Body of pancreas (tissue), 4 donors: ENCODE measurements around the gene C3orf85. TPM values are rescaled to one million over a fixed set of nuclear protein-coding genes. Genes with fewer than 3 reads are reported as not detected.

Experiments used
- ATAC-seq: fragments of 150-250 bp; one replicate; pipeline ENCODE4 v1.9.1; 2016
- DNase-seq, 4 donors: peaks; one replicate each; pipeline ENCODE4 v3.0.0-alpha.2; 2019
- H3K27ac ChIP-seq, 4 donors: fragments of 200-600 bp; sonication (generic); 1 replicate in 3 of 4; 2 replicates in 1 of 4; pipeline versions ENCODE4 v1.5.1 to v1.6.1; 2016 to 2019; ENCODE audit warnings: mild to moderate bottlenecking in 1 of 4, mixed read lengths in 1 of 4, moderate library complexity in 1 of 4
- H3K27me3 ChIP-seq, 2 donors: fragments of 200-600 bp; sonication (generic); one replicate each; pipeline ENCODE4 v1.6.0; 2016; ENCODE audit warnings: mild to moderate bottlenecking in 1 of 2
- H3K36me3 ChIP-seq, 2 donors: fragments of 200-600 bp; sonication (generic); replicated peaks in 1 of 2; 2 replicates each; pipeline ENCODE4 v1.5.1; 2016; ENCODE audit warnings: low read depth in 2 of 2; ENCODE audit not compliant: insufficient read depth in 1 of 2
- H3K4me1 ChIP-seq: fragments of 200-600 bp; sonication (generic); one replicate; pipeline ENCODE4 v1.6.0; 2016
- H3K4me3 ChIP-seq, 2 donors: fragments of 200-600 bp; sonication (generic); 1 replicate in 1 of 2; 2 replicates in 1 of 2; pipeline ENCODE4 v1.5.1; 2016 to 2019
- H3K9me3 ChIP-seq, 3 donors: fragments of 200-600 bp; sonication (generic); 1 replicate in 2 of 3; 2 replicates in 1 of 3; pipeline ENCODE4 v1.5.1; 2016
- POLR2A ChIP-seq, 3 donors: fragments of 450-650 bp; IDR thresholded peaks; one replicate each; pipeline ENCODE4 v1.6.1; 2016; ENCODE audit warnings: antibody characterized with exemption in 3 of 3, mild to moderate bottlenecking in 2 of 3
- whole genome bisulfite sequencing, 2 donors: methylation state at CpG; one replicate each; pipeline ENCODE4 v1.1.5; 2017; 5-methylcytosine and 5-hydroxymethylcytosine counted together
- intact Hi-C: fragments of 100-400 bp; cut with DNase I; formaldehyde crosslinking; loops from one replicate; pipeline ENCODE4 v1.15.1; 2023
- total RNA-seq, 2 donors: library from RNA; depleted of rRNA; stranded (reverse); fragments of >200 nt; gene quantifications; one replicate each; pipeline ENCODE4 v1.1.0, GENCODE V29; 2016
- TF ChIP-seq, protein P1 (sequence below), 7 experiments: fragments of 450-650 bp in 4 of 7; fragments of 200-600 bp in 3 of 7; sonication (generic) in 3 of 7; IDR thresholded peaks; one replicate each; pipeline ENCODE4 v1.5.1; 2016 to 2019; ENCODE audit warnings: antibody characterized with exemption in 7 of 7

C3orf85 gene
- total RNA-seq, 2 donors from 2014 or later, result not detected

DNA sequence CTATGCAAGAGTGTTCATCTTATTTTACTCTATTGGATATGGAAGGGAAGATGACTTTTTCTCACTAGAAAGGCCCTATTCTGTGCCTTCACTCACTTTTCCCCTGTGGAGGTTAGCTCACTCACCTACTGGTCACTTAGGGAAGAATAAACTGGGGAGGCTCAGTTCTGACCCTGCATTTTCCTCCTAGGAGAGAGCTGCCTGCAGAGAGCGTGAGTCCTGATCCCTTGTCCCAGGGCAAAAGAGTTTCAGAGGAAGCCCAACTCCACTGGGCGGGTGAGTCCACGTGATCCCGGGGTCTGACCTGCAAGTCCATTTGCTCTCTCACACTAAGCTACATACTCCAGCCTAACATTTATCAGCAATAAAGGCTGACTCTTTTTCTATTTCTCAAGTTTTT, 26.9 kb upstream of the C3orf85 start:
- 86 to 88% methylated on average over 3 to 4 of the region's 4 CpGs for WGBS, 2 donors

DNA sequence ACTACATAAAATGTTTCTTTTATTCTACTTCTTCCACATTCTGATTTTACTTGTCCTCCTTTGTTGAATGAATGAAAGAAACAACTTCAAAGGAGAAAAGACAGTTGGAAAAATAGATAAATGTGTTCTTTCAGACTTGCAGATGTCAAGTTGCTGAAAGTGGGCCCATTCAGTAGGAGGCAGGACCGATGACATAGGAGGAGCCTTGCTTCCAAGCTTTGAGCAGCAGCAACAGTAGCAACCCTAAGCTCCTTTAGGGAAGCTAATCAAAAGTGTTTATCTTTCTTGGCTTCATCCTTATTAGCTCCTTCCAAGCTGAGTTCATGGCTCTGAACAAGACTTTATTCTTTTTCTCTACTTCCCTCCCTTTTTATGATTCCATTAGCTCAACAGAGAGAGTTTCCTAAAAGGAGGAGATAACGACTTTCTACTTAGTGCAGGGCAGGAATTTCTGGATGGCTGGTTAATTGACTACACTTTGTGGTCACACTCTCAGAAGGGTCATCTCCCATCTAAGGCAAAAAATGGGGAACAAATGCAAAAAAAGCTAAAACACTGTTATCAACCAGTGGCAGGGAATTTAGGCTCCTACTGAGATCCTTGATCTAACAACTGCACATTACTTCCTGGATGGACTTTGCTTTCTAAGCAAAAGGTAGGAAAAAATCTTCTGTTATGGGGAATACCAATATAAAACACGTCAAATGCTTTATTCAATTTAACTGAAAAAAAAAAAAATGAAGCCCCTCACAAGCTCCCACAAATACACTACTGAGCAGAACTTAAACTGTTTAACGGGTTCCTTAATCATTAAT, 23.4 kb upstream of the C3orf85 start:
- WGBS, 2 donors, result 57 to 65% methylated on average over 4 of the region's 4 CpGs
- Histone ChIP-seq H3K4me1 (no peaks in the 10 kb centered on the region), H3K36me3 (no peaks in the 10 kb centered on the region), H3K27me3 (no peaks in the 10 kb centered on the region), H3K9me3 (no peaks in the 10 kb centered on the region), H3K4me3 (no peak overlapping the region), H3K27ac (no peak overlapping the region)
- intact Hi-C loops, result no loop called here
- no peak for TF ChIP-seq POLR2A (IDR thresholded peaks at IDR 0.05)
- TF ChIP-seq, protein P1, sequence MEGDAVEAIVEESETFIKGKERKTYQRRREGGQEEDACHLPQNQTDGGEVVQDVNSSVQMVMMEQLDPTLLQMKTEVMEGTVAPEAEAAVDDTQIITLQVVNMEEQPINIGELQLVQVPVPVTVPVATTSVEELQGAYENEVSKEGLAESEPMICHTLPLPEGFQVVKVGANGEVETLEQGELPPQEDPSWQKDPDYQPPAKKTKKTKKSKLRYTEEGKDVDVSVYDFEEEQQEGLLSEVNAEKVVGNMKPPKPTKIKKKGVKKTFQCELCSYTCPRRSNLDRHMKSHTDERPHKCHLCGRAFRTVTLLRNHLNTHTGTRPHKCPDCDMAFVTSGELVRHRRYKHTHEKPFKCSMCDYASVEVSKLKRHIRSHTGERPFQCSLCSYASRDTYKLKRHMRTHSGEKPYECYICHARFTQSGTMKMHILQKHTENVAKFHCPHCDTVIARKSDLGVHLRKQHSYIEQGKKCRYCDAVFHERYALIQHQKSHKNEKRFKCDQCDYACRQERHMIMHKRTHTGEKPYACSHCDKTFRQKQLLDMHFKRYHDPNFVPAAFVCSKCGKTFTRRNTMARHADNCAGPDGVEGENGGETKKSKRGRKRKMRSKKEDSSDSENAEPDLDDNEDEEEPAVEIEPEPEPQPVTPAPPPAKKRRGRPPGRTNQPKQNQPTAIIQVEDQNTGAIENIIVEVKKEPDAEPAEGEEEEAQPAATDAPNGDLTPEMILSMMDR (IDR thresholded peaks at IDR 0.05), result no peak
- DNase-seq, result no peak
- ATAC-seq, result no peak

More for the DNA sequence above, 26.9 kb upstream of the C3orf85 start:
- DNase-seq (no peak), ATAC-seq (no peak)
- intact Hi-C loops, result no loop called here
- no peak overlapping the region for H3K4me3 ChIP-seq
- H3K27me3 ChIP-seq, result no peaks in the 10 kb centered on the region
- no peak for TF ChIP-seq POLR2A (IDR thresholded peaks at IDR 0.05)
- TF ChIP-seq, protein P1 (IDR thresholded peaks at IDR 0.05), result no peak
- H3K4me1 ChIP-seq, result no peaks in the 10 kb centered on the region
- H3K36me3 ChIP-seq, result no peaks in the 10 kb centered on the region
- no peaks in the 10 kb centered on the region for H3K9me3 ChIP-seq
- H3K27ac ChIP-seq, result no peak overlapping the region

DNA sequence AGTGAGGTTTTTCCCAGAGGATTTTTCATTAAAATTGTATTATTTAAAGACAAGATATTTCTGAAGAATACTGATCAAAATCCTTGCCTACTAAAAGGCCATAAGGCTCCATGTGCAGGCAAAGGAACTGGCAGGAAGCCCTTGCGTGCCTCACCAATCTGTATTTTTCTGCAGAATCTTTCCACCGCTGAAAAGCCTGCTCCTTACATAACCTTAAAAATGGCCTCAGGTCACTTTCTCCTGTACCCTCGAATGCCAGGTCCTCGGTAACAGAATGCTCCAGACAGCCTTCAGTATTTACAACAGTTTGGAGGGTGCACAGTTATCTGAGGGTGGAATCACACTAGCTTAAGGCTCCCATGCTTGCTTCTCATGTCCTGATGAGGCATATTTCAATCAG, 21.8 kb upstream of the C3orf85 start:
- Histone ChIP-seq H3K27me3 (no peaks in the 10 kb centered on the region), H3K4me1 (no peaks in the 10 kb centered on the region), H3K36me3 (no peaks in the 10 kb centered on the region), H3K4me3 (no peak overlapping the region), H3K9me3 (no peaks in the 10 kb centered on the region), H3K27ac (no peak overlapping the region)
- ATAC-seq (no peak), DNase-seq (no peak)
- intact Hi-C loops, result no loop called here
- no peak for TF ChIP-seq POLR2A (IDR thresholded peaks at IDR 0.05)
- TF ChIP-seq, protein P1 (IDR thresholded peaks at IDR 0.05), result no peak
- WGBS, 2 donors, result 69 to 74% methylated on average over 4 of the region's 4 CpGs

DNA sequence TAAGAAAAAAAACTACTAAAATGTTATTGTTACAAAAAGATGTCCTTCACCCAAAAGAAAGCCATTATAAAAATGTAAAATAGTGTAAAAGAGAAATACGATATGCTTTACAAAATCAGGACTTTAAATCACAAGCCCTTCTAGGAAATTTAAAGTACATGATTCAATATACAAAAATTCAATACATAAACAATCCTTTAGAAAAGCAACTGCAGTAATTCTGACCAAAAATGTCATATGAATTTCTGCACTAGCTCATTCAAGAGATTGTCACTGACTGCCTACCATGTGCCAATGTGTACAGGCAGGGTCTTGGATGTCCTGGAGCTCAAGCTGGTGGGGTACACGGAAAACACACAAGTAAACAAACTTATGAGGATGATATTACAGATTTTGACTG, 21.1 kb upstream of the C3orf85 start:
- 57 to 58% methylated on average over 2 of the region's 2 CpGs for WGBS, 2 donors
- Histone ChIP-seq H3K9me3 (no peaks in the 10 kb centered on the region), H3K4me3 (no peak overlapping the region), H3K27me3 (no peaks in the 10 kb centered on the region), H3K36me3 (no peaks in the 10 kb centered on the region), H3K27ac (no peak overlapping the region), H3K4me1 (no peaks in the 10 kb centered on the region)
- intact Hi-C loops, result no loop called here
- no peak for ATAC-seq
- no peak for TF ChIP-seq POLR2A (IDR thresholded peaks at IDR 0.05)
- TF ChIP-seq, protein P1 (IDR thresholded peaks at IDR 0.05), result no peak
- DNase-seq, result no peak

DNA sequence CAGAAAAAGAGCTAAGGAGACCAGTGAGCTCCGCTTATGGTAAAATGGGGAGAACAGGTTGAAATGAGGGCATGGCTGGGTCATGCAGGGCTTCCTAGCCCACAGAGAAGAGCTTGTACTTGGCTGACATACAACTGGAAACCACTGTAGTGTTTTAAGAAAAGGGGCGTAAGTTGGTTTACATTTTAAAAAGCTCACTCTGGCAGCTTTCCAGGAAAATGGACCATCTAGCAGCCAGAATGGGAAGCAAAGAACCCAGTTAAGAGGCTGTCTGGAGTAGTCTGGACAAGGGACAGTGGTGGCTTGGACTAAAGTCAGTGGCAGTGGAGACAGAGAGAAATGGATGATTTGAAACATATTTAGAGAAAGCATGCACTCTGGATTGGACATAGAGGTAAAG, 20.5 kb upstream of the C3orf85 start:
- Histone ChIP-seq H3K4me3 (no peak overlapping the region), H3K27me3 (no peaks in the 10 kb centered on the region), H3K4me1 (no peaks in the 10 kb centered on the region), H3K27ac (no peak overlapping the region), H3K36me3 (no peaks in the 10 kb centered on the region), H3K9me3 (no peaks in the 10 kb centered on the region)
- 79 to 80% methylated on average over 2 of the region's 2 CpGs for WGBS, 2 donors
- TF ChIP-seq, protein P1 (IDR thresholded peaks at IDR 0.05), result no peak
- no peak for TF ChIP-seq POLR2A (IDR thresholded peaks at IDR 0.05)
- intact Hi-C loops, result no loop called here
- DNase-seq (no peak), ATAC-seq (no peak)
